MM.1S (cell line): ENCODE results near the gene TMPRSS7.

Source experiments
- DNase-seq: peaks from one replicate; pipeline ENCODE4 v3.0.0-alpha.2; 2015
- H2AFZ ChIP-seq: fragments of 300-600 bp; sonication (generic); 2 replicates; pipeline ENCODE4 v1.6.0; 2016; ENCODE audit warnings: antibody characterized with exemption, low read length
- H3F3A ChIP-seq: fragments of 300-600 bp; sonication (generic); 2 replicates; pipeline ENCODE4 v1.6.1; 2016; ENCODE audit warnings: mild to moderate bottlenecking, antibody characterized with exemption, low read length, moderate library complexity, mixed read lengths; ENCODE audit not compliant: insufficient read depth
- H3K27ac ChIP-seq: fragments of 300-600 bp; sonication (generic); 2 replicates; pipeline ENCODE4 v1.5.1; 2016; ENCODE audit warnings: mild to moderate bottlenecking, low read length
- H3K27me3 ChIP-seq: fragments of 300-600 bp; sonication (generic); replicated peaks from 2 replicates; pipeline ENCODE4 v1.6.0; 2016; ENCODE audit warnings: low read length; ENCODE audit not compliant: insufficient read depth
- H3K36me3 ChIP-seq: fragments of 300-600 bp; sonication (generic); replicated peaks from 2 replicates; pipeline ENCODE4 v1.6.1; 2016; ENCODE audit warnings: mild to moderate bottlenecking, low read length, mixed read lengths; ENCODE audit not compliant: insufficient read depth
- H3K4me1 ChIP-seq: fragments of 300-600 bp; sonication (generic); 2 replicates; pipeline ENCODE4 v1.6.1; 2016; ENCODE audit warnings: low read length, mixed read lengths
- H3K4me2 ChIP-seq: fragments of 300-600 bp; sonication (generic); 2 replicates; pipeline ENCODE4 v1.6.0; 2016; ENCODE audit warnings: low read depth, low read length
- H3K4me3 ChIP-seq: fragments of 300-600 bp; sonication (generic); 2 replicates; pipeline ENCODE4 v1.5.1; 2016; ENCODE audit warnings: low read length, mixed read lengths
- H3K79me2 ChIP-seq: fragments of 300-600 bp; sonication (generic); 2 replicates; pipeline ENCODE4 v1.6.1; 2016; ENCODE audit warnings: mixed run types, low read length, mixed read lengths
- H3K9ac ChIP-seq: fragments of 300-600 bp; sonication (generic); 2 replicates; pipeline ENCODE4 v1.6.1; 2016; ENCODE audit warnings: low read length, mixed read lengths
- H3K9me2 ChIP-seq: fragments of 300-600 bp; sonication (generic); replicated peaks from 2 replicates; pipeline ENCODE4 v1.6.1; 2016; ENCODE audit warnings: mild to moderate bottlenecking, low read length, mixed read lengths; ENCODE audit not compliant: insufficient read depth
- H3K9me3 ChIP-seq: fragments of 300-600 bp; sonication (generic); replicated peaks from 2 replicates; pipeline ENCODE4 v1.6.1; 2016; ENCODE audit warnings: mild to moderate bottlenecking, low read length, mixed read lengths; ENCODE audit not compliant: insufficient read depth
- H4K20me1 ChIP-seq: fragments of 300-600 bp; sonication (generic); 2 replicates; pipeline ENCODE4 v1.6.1; 2016; ENCODE audit warnings: mild to moderate bottlenecking, low read length, moderate library complexity, mixed read lengths; ENCODE audit not compliant: insufficient read depth
- EZH2 ChIP-seq: fragments of 300-600 bp; sonication (generic); optimal IDR thresholded peaks from 2 replicates; pipeline ENCODE3; 2017; ENCODE audit warnings: low read depth, mild to moderate bottlenecking, antibody characterized with exemption, low read length, mixed read lengths
- EZH2phosphoT487 ChIP-seq: fragments of 300-600 bp; sonication (generic); IDR thresholded peaks from 2 replicates; pipeline ENCODE4 v1.6.1; 2018; ENCODE audit warnings: antibody characterized with exemption, low read length
- TF ChIP-seq, protein P1 (sequence below): fragments of 300-600 bp; sonication (generic); IDR thresholded peaks from 2 replicates; pipeline ENCODE4 v1.5.1; 2016; ENCODE audit warnings: antibody characterized with exemption, low read length, mixed read lengths

Gene TMPRSS7

GRCh38 chr3:112009670-112010069, 24.9 kb upstream of the TMPRSS7 start:
- H3K79me2 ChIP-seq: no peaks in the 10 kb centered on the region
- no peaks in the 10 kb centered on the region for H3K36me3 ChIP-seq
- TF ChIP-seq EZH2phosphoT487 (no peak), EZH2 (no peak)
- TF ChIP-seq, protein P1, sequence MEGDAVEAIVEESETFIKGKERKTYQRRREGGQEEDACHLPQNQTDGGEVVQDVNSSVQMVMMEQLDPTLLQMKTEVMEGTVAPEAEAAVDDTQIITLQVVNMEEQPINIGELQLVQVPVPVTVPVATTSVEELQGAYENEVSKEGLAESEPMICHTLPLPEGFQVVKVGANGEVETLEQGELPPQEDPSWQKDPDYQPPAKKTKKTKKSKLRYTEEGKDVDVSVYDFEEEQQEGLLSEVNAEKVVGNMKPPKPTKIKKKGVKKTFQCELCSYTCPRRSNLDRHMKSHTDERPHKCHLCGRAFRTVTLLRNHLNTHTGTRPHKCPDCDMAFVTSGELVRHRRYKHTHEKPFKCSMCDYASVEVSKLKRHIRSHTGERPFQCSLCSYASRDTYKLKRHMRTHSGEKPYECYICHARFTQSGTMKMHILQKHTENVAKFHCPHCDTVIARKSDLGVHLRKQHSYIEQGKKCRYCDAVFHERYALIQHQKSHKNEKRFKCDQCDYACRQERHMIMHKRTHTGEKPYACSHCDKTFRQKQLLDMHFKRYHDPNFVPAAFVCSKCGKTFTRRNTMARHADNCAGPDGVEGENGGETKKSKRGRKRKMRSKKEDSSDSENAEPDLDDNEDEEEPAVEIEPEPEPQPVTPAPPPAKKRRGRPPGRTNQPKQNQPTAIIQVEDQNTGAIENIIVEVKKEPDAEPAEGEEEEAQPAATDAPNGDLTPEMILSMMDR: no peak
- no peaks in the 10 kb centered on the region for H3K27me3 ChIP-seq
- H3K27ac ChIP-seq: no peak overlapping the region
- no peaks in the 10 kb centered on the region for H3K9me2 ChIP-seq
- no peak for DNase-seq
- H3K9me3 ChIP-seq: no peaks in the 10 kb centered on the region
- no peak overlapping the region for H3K4me3 ChIP-seq
- no peaks in the 10 kb centered on the region for H4K20me1 ChIP-seq
- H3K9ac ChIP-seq: no peak overlapping the region
- H3F3A ChIP-seq: no peaks in the 10 kb centered on the region
- no peak overlapping the region for H3K4me2 ChIP-seq
- no peak overlapping the region for H2AFZ ChIP-seq
- peaks cover 5% of the 10 kb centered on the region; the same call in 1 of the 2 replicates for H3K4me1 ChIP-seq

DNA sequence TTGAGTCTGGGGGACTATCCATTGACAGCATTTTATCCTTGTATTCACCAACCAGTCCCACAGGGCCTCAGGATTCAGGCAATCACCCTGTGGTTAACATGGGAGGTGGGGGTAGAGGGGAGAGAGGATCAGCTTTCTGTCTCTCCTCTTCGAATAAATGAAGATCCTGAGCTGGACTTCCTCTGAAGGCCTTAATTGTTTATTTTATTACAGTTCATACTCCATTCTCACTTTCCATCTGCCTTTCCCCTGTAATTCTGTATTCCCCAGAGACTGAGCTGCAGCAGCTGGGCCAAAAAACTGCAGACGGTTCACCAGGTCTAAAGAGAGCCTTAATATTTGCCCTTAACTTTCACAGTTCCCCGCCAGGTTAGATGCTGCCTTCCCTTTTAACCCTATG, 23.9 kb upstream of the TMPRSS7 start:
- no peak overlapping the region for H3K4me2 ChIP-seq
- no peak overlapping the region for H3K27ac ChIP-seq
- no peak overlapping the region for H3K4me3 ChIP-seq
- no peak overlapping the region for H3K9ac ChIP-seq
- no peaks in the 10 kb centered on the region for H4K20me1 ChIP-seq
- H3F3A ChIP-seq: no peaks in the 10 kb centered on the region
- no peak for TF ChIP-seq EZH2
- TF ChIP-seq EZH2phosphoT487: no peak
- TF ChIP-seq, protein P1: no peak
- no peak overlapping the region for H2AFZ ChIP-seq
- H3K79me2 ChIP-seq: no peaks in the 10 kb centered on the region
- peaks cover 5% of the 10 kb centered on the region; the same call in 1 of the 2 replicates for H3K4me1 ChIP-seq
- DNase-seq: no peak
- no peaks in the 10 kb centered on the region for H3K36me3 ChIP-seq
- H3K9me3 ChIP-seq: no peaks in the 10 kb centered on the region
- H3K27me3 ChIP-seq: no peaks in the 10 kb centered on the region
- no peaks in the 10 kb centered on the region for H3K9me2 ChIP-seq

DNA sequence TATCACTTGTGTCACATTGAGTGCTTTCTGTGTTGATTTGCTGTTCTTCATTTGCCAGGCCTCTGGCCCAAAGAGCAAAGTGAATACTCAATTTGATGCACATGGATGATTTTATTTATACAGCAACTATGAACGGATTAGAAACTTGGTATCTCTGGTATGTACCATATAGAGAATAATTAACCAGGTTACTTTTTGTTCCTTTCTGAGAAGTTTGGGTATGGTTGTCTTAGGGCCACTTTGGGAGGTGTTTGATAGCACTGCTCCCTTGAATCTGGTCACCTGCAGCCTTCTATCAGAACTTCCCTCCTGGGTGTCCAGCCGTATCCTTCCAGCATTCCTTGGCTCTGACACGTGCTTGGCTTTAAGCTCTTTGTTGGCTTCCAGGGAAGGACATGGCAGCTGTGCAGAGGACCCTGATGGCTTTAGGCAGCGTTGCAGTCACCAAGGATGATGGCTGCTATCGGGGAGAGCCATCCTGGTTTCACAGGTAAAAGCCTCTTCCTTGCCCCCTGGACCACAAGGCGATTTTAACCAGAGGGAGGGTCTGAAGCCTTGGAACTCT, 23.1 kb upstream of the TMPRSS7 start:
- Histone ChIP-seq H3K4me2 (no peak overlapping the region), H3F3A (no peaks in the 10 kb centered on the region), H3K9me3 (no peaks in the 10 kb centered on the region), H3K36me3 (no peaks in the 10 kb centered on the region), H3K27me3 (no peaks in the 10 kb centered on the region), H2AFZ (no peak overlapping the region), H3K4me3 (no peak overlapping the region), H3K9me2 (no peaks in the 10 kb centered on the region), H4K20me1 (no peaks in the 10 kb centered on the region), H3K27ac (no peak overlapping the region), H3K4me1 (peaks cover 5% of the 10 kb centered on the region; the same call in 1 of the 2 replicates), H3K79me2 (no peaks in the 10 kb centered on the region), H3K9ac (no peak overlapping the region)
- DNase-seq: no peak
- TF ChIP-seq, protein P1: no peak
- TF ChIP-seq EZH2phosphoT487 (no peak), EZH2 (no peak)
